Lung (tissue), 12 donors: Measurements from ENCODE around the gene ZNF660. TPM values are rescaled to one million over a fixed set of nuclear protein-coding genes. Genes with fewer than 3 reads are reported as not detected.

Experiments used
- ATAC-seq: fragments of 200-7000 bp; cut with Tn5 transposase; one replicate; pipeline ENCODE4 v1.9.1; 2020; ENCODE audit warnings: moderate number of reproducible peaks; ENCODE audit not compliant: insufficient read depth, low FRiP score
- DNase-seq, 3 donors: peaks; one replicate each; pipeline ENCODE4 v3.0.0-alpha.2; 2013 to 2017
- H3K27ac ChIP-seq, 2 donors: one replicate each; pipeline ENCODE4 v1.5.1; 2013; ENCODE audit warnings: mild to moderate bottlenecking in 2 of 2, moderate library complexity in 2 of 2, control low read depth in 1 of 2, inconsistent platforms in 1 of 2, low read depth in 1 of 2, low read length in 1 of 2
- H3K27me3 ChIP-seq, 3 donors: one replicate each; pipeline ENCODE4 v1.5.1; 2013; ENCODE audit warnings: low read length in 2 of 3; ENCODE audit not compliant: control insufficient read depth in 3 of 3, insufficient read depth in 3 of 3
- H3K36me3 ChIP-seq, 4 donors: one replicate each; pipeline ENCODE4 v1.5.1; 2013; ENCODE audit warnings: low read length in 4 of 4, mild to moderate bottlenecking in 1 of 4, moderate library complexity in 1 of 4; ENCODE audit not compliant: control insufficient read depth in 4 of 4, insufficient read depth in 4 of 4
- H3K4me1 ChIP-seq, 5 donors: one replicate each; pipeline ENCODE4 v1.5.1; 2013; ENCODE audit warnings: low read length in 5 of 5, mild to moderate bottlenecking in 2 of 5, moderate library complexity in 1 of 5; ENCODE audit not compliant: control insufficient read depth in 5 of 5, insufficient read depth in 5 of 5
- H3K4me3 ChIP-seq: one replicate; pipeline ENCODE4 v1.5.1; 2013; ENCODE audit warnings: mild to moderate bottlenecking, control low read depth, moderate library complexity
- H3K9ac ChIP-seq, 2 donors: one replicate each; pipeline ENCODE4 v1.5.1; 2013; ENCODE audit warnings: low read length in 2 of 2, control low read depth in 1 of 2; ENCODE audit not compliant: insufficient read depth in 1 of 2
- H3K9me3 ChIP-seq, 4 donors: one replicate each; pipeline ENCODE4 v1.5.1; 2013; ENCODE audit warnings: low read length in 3 of 4, mild to moderate bottlenecking in 1 of 4, moderate library complexity in 1 of 4; ENCODE audit not compliant: control insufficient read depth in 4 of 4, insufficient read depth in 3 of 4
- CTCF ChIP-seq: IDR thresholded peaks from 2 replicates; pipeline ENCODE4 v1.5.1; 2012; ENCODE audit warnings: mild to moderate bottlenecking; ENCODE audit errors: control extremely low read depth, extremely low read depth
- WGBS, 2 donors: extraction: QIAGEN DNeasy Blood & Tissue Kit; methylation state at CpG; one replicate each; pipeline ENCODE4 v1.1.7; 2013; 5-methylcytosine and 5-hydroxymethylcytosine counted together
- polyA plus RNA-seq, 2 donors: library from polyadenylated mRNA; stranded (reverse); fragments of 200-250 nt; gene quantifications; one replicate each; pipeline ENCODE4 v1.2.1, GENCODE V29; 2013
- total RNA-seq, 2 donors: library from RNA; depleted of rRNA in 1 of 2; stranded (reverse); fragments of >200 nt in 1 of 2; gene quantifications; one replicate each; pipeline ENCODE4 v1.2.1, GENCODE V29; 2014 to 2021
- donor health status: control.
- donor health status: control.
- donor health status: Bipolar disorder and iron deficiency.
- donor health status: healthy.
- donor health status: DM: yes; HTN: yes; CAD: no.

The ZNF660 gene
- total and polyA plus RNA-seq, 4 donors, result 0.64 to 8.7 (median 2.4) TPM

GRCh38 chr3:44624749-44625480, 40.2 kb downstream of the ZNF660 start, which contains the start of gene ZNF197:
ZNF197 (plus strand) TSS chr3:44625036; CDS start chr3:44629155, 4,119 bp downstream.
- ATAC-seq (peak; percentile 98), DNase-seq (peak; percentile 92 to 97 (median 95))
- H3K9ac ChIP-seq, result peak within 1 kb of the TSS; percentile 83 to 85
- WGBS, 2 donors, result 0 to 1% methylated on average over 44 to 47 of the region's 47 CpGs
- peak within 1 kb of the TSS; percentile 90 to 94 for H3K27ac ChIP-seq
- TF ChIP-seq CTCF, result no peak
- H3K36me3 ChIP-seq, result peaks cover 4 to 16% (median 6%) of the 10 kb centered on the region in 4 donors
- peak within 1 kb of the TSS; percentile 87 for H3K4me3 ChIP-seq
- peaks cover 0 to 1% (median 0%) of the 10 kb centered on the region in 4 donors for H3K9me3 ChIP-seq
- peaks cover 0 to 18% (median 17%) of the 10 kb centered on the region in 5 donors for H3K4me1 ChIP-seq
- H3K27me3 ChIP-seq, result no peaks in the 10 kb centered on the region

GRCh38 chr3:44628716-44629115, 44.0 kb downstream of the ZNF660 start:
- Histone ChIP-seq H3K4me1 (peaks cover 0 to 17% (median 10%) of the 10 kb centered on the region in 5 donors), H3K36me3 (peaks cover 16 to 35% (median 23%) of the 10 kb centered on the region in 4 donors), H3K9ac (no peak overlapping the region), H3K4me3 (no peak overlapping the region), H3K9me3 (peaks cover 0 to 1% (median 0%) of the 10 kb centered on the region in 4 donors), H3K27me3 (no peaks in the 10 kb centered on the region), H3K27ac (no peak overlapping the region)
- DNase-seq (no peak), ATAC-seq (no peak)
- TF ChIP-seq CTCF, result no peak
- 90 to 93% methylated on average over 2 of the region's 2 CpGs for WGBS, 2 donors

- DNase-seq (no peak), ATAC-seq (no peak)
- Histone ChIP-seq H3K27ac (no peak overlapping the region), H3K9me3 (peaks cover 0 to 4% (median 0%) of the 10 kb centered on the region in 4 donors), H3K9ac (no peak overlapping the region), H3K4me3 (no peak overlapping the region), H3K36me3 (peaks cover 21 to 50% (median 34%) of the 10 kb centered on the region in 4 donors), H3K27me3 (no peaks in the 10 kb centered on the region), H3K4me1 (peaks cover 0 to 3% (median 0%) of the 10 kb centered on the region in 5 donors)
- WGBS, 2 donors, result 97% methylated on average over 3 of the region's 3 CpGs
- no peak for TF ChIP-seq CTCF
Observed at GRCh38 chr3:44632193-44632592, 47.4 kb downstream of the ZNF660 start.
